Bronchial epithelial cell (primary cell): ENCODE data around the gene DGLUCY. TPM values are rescaled to one million over a fixed set of nuclear protein-coding genes. Genes with fewer than 3 reads are reported as not detected.

Experiments
- DNase-seq: peaks from one replicate; pipeline ENCODE4 v3.0.0-alpha.2; 2010; ENCODE audit warnings: low read depth
- FAIRE-seq: peaks from 2 replicates; lab custom pipeline; 2011; peaks lifted over from hg19 to GRCh38; lab: Jason Lieb, UNC
- H3K27me3 ChIP-seq: 2 replicates; pipeline ENCODE4 v1.5.1; 2011; ENCODE audit warnings: low read length; ENCODE audit not compliant: control insufficient read depth, insufficient read depth
- H3K36me3 ChIP-seq: 2 replicates; pipeline ENCODE4 v1.5.1; 2011; ENCODE audit warnings: low read length; ENCODE audit not compliant: control insufficient read depth, insufficient read depth
- H3K4me3 ChIP-seq: 2 replicates; pipeline ENCODE4 v1.5.1; 2011; ENCODE audit warnings: mild to moderate bottlenecking, low read depth, low read length, control low read depth
- CTCF ChIP-seq: IDR thresholded peaks from 2 replicates; pipeline ENCODE4 v1.5.1; 2011; ENCODE audit warnings: mild to moderate bottlenecking, moderate library complexity, low read length, control low read depth, inconsistent platforms; ENCODE audit not compliant: insufficient read depth, severe bottlenecking
- total RNA-seq: library from RNA; depleted of rRNA; stranded (reverse); fragments of >200 nt; gene quantifications from 2 replicates; pipeline ENCODE4 v1.2.1, GENCODE V29; 2014

Gene DGLUCY
- total RNA-seq, 1 donor from 2014 or later = 8.4 TPM

GRCh38 chr14:91237219-91237618, 123.3 kb downstream of the DGLUCY start:
- H3K36me3 ChIP-seq = peaks cover 2% of the 10 kb centered on the region
- FAIRE-seq (no peak), DNase-seq (peak; percentile 40)
- H3K27me3 ChIP-seq = no peaks in the 10 kb centered on the region
- H3K4me3 ChIP-seq = no peak overlapping the region
- no peak for TF ChIP-seq CTCF

GRCh38 chr14:91238085-91238484, 124.2 kb downstream of the DGLUCY start:
- Histone ChIP-seq H3K4me3 (no peak overlapping the region), H3K27me3 (no peaks in the 10 kb centered on the region), H3K36me3 (peaks cover 2% of the 10 kb centered on the region)
- FAIRE-seq (no peak), DNase-seq (no peak)
- TF ChIP-seq CTCF = no peak

GRCh38 chr14:91238661-91239060, 124.8 kb downstream of the DGLUCY start:
- Histone ChIP-seq H3K36me3 (peaks cover 2% of the 10 kb centered on the region), H3K27me3 (no peaks in the 10 kb centered on the region), H3K4me3 (no peak overlapping the region)
- no peak for DNase-seq
- FAIRE-seq = no peak
- TF ChIP-seq CTCF = no peak

DNA sequence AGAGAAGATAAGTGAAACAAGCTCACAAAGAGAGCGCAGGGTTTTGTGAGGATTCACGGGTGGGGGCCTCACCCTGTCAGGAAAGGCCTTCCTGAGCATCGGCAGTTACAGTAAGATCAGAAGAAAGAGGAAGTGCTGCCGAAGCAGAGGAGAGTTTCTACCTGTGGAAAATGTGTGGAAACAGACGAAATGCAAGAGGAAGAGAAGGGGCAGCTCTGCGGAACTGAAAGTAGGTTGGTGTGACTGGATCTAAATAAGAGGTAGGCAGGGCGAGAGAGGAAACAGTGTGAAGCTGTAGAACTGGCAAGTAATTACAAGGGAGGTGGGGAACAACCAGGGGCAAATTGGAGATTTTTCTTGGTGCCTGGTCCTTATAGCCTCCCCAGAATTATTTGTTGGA, 128.0 kb downstream of the DGLUCY start:
- no peak for TF ChIP-seq CTCF
- FAIRE-seq (no peak), DNase-seq (no peak)
- Histone ChIP-seq H3K4me3 (no peak overlapping the region), H3K27me3 (no peaks in the 10 kb centered on the region), H3K36me3 (no peaks in the 10 kb centered on the region)

DNA sequence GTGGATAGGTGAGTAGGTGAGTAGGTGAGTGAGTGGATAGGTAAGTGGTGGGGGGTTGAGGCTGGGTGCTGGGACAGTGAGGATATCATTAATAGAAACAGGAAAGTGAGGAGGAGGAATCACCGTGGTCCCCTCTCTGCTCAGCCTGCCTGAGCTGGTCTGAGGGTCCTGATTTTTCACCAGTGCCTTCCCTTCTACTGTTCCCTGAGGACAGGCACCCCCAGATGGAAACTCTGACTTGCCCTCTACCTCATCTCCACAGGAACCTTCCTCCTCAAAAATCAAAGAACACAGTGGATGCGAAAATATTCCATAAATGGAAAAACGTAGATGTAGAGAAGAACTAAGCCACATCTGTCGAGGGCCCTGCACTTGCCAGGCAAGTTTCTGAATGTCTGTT, 128.8 kb downstream of the DGLUCY start:
- H3K36me3 ChIP-seq = no peaks in the 10 kb centered on the region
- DNase-seq (no peak), FAIRE-seq (no peak)
- H3K27me3 ChIP-seq = no peaks in the 10 kb centered on the region
- H3K4me3 ChIP-seq = no peak overlapping the region
- TF ChIP-seq CTCF = no peak

DNA sequence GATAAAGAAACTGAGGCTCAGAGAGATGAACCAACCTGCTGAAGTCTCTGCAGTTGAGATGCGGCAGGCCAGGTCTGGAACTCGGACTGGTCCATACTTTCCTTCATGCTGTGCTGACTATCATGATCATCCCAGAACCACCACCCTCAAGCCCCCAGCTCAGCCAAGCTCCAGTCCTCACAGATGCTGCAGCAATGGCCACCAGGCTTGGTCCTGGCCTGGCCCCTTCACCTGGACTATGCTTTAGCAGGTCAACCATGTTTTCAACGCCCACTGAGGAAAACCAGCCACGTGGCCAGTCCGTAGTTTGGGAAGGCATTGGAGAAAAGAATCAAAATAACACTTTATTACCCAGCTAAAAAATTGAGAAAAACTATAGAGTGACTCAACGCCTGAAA, 129.2 kb downstream of the DGLUCY start:
- H3K27me3 ChIP-seq = no peaks in the 10 kb centered on the region
- no peaks in the 10 kb centered on the region for H3K36me3 ChIP-seq
- FAIRE-seq = no peak
- no peak for TF ChIP-seq CTCF
- DNase-seq = no peak
- no peak overlapping the region for H3K4me3 ChIP-seq
